Activated T-cell treated with anti-CD3 and anti-CD28 coated beads, Interleukin-2, amount 50 U/mL, for 72 hours (primary cell): ENCODE measurements around the gene PRSS53. TPM values are rescaled to one million over a fixed set of nuclear protein-coding genes. Genes with fewer than 3 reads are reported as not detected.

Source experiments
- ATAC-seq, 2 donors: fragments of 150-1000 bp; cut with Tn5 transposase; replicated peaks in 1 of 2; 2 replicates each; pipeline ENCODE4 v1.10.0; 2021; ENCODE audit warnings: moderate library complexity in 2 of 2, mild to moderate bottlenecking in 1 of 2
- DNase-seq, 2 donors: peaks; one replicate each; pipeline ENCODE4 v3.0.0; 2021 to 2022; ENCODE audit warnings: mixed read lengths in 1 of 2
- H3K27ac Mint-ChIP-seq: one replicate; pipeline ENCODE4 v1.8.0; 2022; ENCODE audit warnings: mild to moderate bottlenecking, moderate library complexity, mixed read lengths
- H3K27me3 Mint-ChIP-seq: one replicate; pipeline ENCODE4 v1.8.0; 2022; ENCODE audit warnings: low read depth, mixed read lengths
- H3K36me3 Mint-ChIP-seq, 2 donors: one replicate each; pipeline ENCODE4 v1.8.0; 2022; ENCODE audit warnings: mixed read lengths in 2 of 2, mild to moderate bottlenecking in 1 of 2; ENCODE audit not compliant: insufficient read depth in 2 of 2
- H3K4me1 Mint-ChIP-seq: one replicate; pipeline ENCODE4 v1.8.0; 2022; ENCODE audit warnings: low read depth, mixed read lengths
- H3K4me3 Mint-ChIP-seq, 2 donors: one replicate each; pipeline ENCODE4 v1.8.0; 2022; ENCODE audit warnings: mild to moderate bottlenecking in 2 of 2, mixed read lengths in 2 of 2, moderate library complexity in 2 of 2
- H3K9me3 Mint-ChIP-seq, 2 donors: one replicate each; pipeline ENCODE4 v1.8.0; 2022; ENCODE audit warnings: mixed read lengths in 2 of 2
- total RNA-seq, 2 donors: library from RNA; stranded (reverse); gene quantifications; one replicate each; pipeline ENCODE4 v1.2.3, GENCODE V29; 2022

PRSS53 gene
- total RNA-seq, 2 donors from 2014 or later = 6.2 to 7.7 TPM

DNA sequence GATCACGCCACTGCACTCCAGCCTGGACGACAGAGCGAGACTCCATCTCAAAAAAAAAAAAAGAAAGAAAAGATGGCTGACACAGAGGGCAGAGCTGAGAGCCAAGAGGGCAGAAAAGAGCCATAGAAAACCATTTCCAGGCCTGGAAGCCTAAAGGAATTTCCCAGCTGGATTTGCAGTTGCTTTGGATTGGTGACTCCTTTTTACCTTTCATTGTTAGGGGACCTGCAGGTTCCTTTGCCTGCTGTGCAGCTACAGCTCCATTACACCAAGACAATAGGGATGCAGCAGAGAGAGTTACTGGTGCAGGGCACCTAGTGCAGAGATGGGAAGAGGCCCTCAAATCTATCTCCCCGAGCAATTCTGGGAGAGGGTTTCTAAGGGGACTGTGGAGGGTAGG is 33.1 kb downstream of the PRSS53 start:
- DNase-seq (no peak), ATAC-seq (no peak)
- Mint-ChIP-seq H3K27me3 (no peaks in the 10 kb centered on the region), H3K4me1 (peaks cover 19% of the 10 kb centered on the region), H3K27ac (no peak overlapping the region), H3K36me3 (no peaks in the 10 kb centered on the region), H3K9me3 (no peaks in the 10 kb centered on the region), H3K4me3 (no peak overlapping the region)

- ATAC-seq (peak; percentile 74 to 92), DNase-seq (peak; percentile 16 to 22)
- H3K27me3 Mint-ChIP-seq = no peaks in the 10 kb centered on the region
- peaks cover 19% of the 10 kb centered on the region for H3K4me1 Mint-ChIP-seq
- no peak overlapping the region for H3K27ac Mint-ChIP-seq
- H3K36me3 Mint-ChIP-seq = no peaks in the 10 kb centered on the region
- no peaks in the 10 kb centered on the region for H3K9me3 Mint-ChIP-seq
- H3K4me3 Mint-ChIP-seq = no peak overlapping the region
Measured at GRCh38 chr16:31052114-31052513, 36.6 kb downstream of the PRSS53 start.

DNA sequence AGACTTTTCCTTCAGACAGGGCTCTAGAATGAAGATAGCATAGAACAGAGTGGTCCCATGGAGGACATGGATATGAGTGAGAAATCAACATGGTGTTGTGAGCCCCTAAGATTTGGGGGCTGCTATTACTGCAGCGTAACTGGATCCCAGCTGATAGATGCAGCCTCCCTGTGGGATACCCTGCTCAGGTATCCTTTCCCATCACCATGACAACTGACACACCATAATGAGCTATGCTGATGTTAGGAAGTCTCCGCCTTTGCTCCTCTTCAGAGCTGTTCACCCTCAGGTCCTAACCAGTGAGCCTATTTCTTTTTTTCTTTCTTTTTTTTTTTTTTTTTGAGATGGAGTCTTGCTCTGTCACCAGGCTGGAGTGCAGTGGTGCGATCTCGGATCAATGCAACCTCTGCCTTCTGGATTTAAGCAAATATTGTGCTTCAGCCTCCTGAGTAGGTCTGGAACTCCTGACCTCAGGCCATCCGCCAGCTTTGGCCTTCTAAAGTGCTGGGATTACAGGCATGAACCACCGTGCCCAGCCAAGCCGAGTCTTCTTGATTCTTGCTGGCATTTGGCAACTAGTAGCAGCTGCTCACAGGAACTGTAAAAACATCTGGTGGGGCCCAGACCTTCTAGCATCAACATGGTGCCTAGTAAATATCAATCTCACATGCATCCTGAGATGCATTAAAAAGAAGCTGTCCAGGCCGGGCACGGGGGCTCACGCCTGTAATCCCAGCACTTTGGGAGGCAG is 38.3 kb downstream of the PRSS53 start:
- H3K27ac Mint-ChIP-seq = no peak overlapping the region
- peaks cover 19% of the 10 kb centered on the region for H3K4me1 Mint-ChIP-seq
- H3K27me3 Mint-ChIP-seq = no peaks in the 10 kb centered on the region
- no peaks in the 10 kb centered on the region for H3K36me3 Mint-ChIP-seq
- H3K4me3 Mint-ChIP-seq = no peak overlapping the region
- no peak for ATAC-seq
- H3K9me3 Mint-ChIP-seq = peaks cover 0 to 2% of the 10 kb centered on the region in 2 donors
- DNase-seq = no peak

- no peaks in the 10 kb centered on the region for H3K36me3 Mint-ChIP-seq
- no peak for DNase-seq
- no peaks in the 10 kb centered on the region for H3K27me3 Mint-ChIP-seq
- H3K9me3 Mint-ChIP-seq = peaks cover 0 to 2% of the 10 kb centered on the region in 2 donors
- H3K4me3 Mint-ChIP-seq = no peak overlapping the region
- H3K4me1 Mint-ChIP-seq = no peaks in the 10 kb centered on the region
- no peak for ATAC-seq
- H3K27ac Mint-ChIP-seq = no peak overlapping the region
Measured at GRCh38 chr16:31043898-31044481, 44.8 kb downstream of the PRSS53 start.

- no peak for DNase-seq
Measured at GRCh38 chr16:31043352-31043751, 45.4 kb downstream of the PRSS53 start.

GRCh38 chr16:31042866-31043265 is 45.9 kb downstream of the PRSS53 start:
- H3K9me3 Mint-ChIP-seq = peaks cover 0 to 2% of the 10 kb centered on the region in 2 donors
- ATAC-seq = no peak
- H3K4me3 Mint-ChIP-seq = no peak overlapping the region

More at GRCh38 chr16:31043352-31043751, 45.4 kb downstream of the PRSS53 start:
- Mint-ChIP-seq H3K4me1 (no peaks in the 10 kb centered on the region), H3K4me3 (no peak overlapping the region), H3K36me3 (no peaks in the 10 kb centered on the region), H3K9me3 (peaks cover 0 to 2% of the 10 kb centered on the region in 2 donors), H3K27me3 (no peaks in the 10 kb centered on the region), H3K27ac (no peak overlapping the region)
- ATAC-seq = no peak

DNA sequence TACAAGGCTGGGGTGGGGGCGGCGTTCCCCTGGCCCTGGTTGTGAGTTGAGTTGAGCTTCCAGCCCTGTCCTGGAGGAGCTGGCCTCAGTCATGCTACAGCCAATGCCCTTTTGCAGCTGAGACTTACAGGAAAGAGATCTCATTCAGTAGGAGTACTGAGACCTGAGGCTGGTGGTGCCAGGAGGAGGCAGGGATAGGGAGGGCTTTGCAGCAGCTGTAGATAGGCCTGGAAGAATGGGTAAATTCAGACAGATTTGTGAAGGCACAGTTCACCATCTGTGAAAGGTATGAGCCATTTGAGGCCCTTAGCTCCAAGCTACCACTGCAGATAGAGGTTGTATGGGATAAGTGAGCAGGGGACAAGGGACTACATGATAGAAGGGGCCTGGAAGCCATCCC is 49.8 kb downstream of the PRSS53 start:
- DNase-seq = no peak
- Mint-ChIP-seq H3K27ac (no peak overlapping the region), H3K9me3 (no peaks in the 10 kb centered on the region), H3K4me1 (peaks cover 15% of the 10 kb centered on the region), H3K36me3 (peaks cover 0 to 9% of the 10 kb centered on the region in 2 donors), H3K27me3 (no peaks in the 10 kb centered on the region), H3K4me3 (no peak overlapping the region)
- no peak for ATAC-seq

More at GRCh38 chr16:31042866-31043265, 45.9 kb downstream of the PRSS53 start:
- Mint-ChIP-seq H3K4me1 (no peaks in the 10 kb centered on the region), H3K36me3 (no peaks in the 10 kb centered on the region), H3K27ac (no peak overlapping the region), H3K27me3 (no peaks in the 10 kb centered on the region)
- no peak for DNase-seq

- DNase-seq (no peak), ATAC-seq (no peak)
- no peaks in the 10 kb centered on the region for H3K27me3 Mint-ChIP-seq
- peaks cover 27% of the 10 kb centered on the region for H3K4me1 Mint-ChIP-seq
- H3K9me3 Mint-ChIP-seq = no peaks in the 10 kb centered on the region
- no peak overlapping the region for H3K4me3 Mint-ChIP-seq
- peaks cover 3 to 12% of the 10 kb centered on the region in 2 donors for H3K36me3 Mint-ChIP-seq
- H3K27ac Mint-ChIP-seq = no peak overlapping the region
Measured at GRCh38 chr16:31036691-31037090, 52.1 kb downstream of the PRSS53 start.

GRCh38 chr16:31033709-31034492 is 54.8 kb downstream of the PRSS53 start:
- Mint-ChIP-seq H3K4me3 (peak overlapping the region; percentile 83 to 98), H3K27ac (peak overlapping the region; percentile 53), H3K9me3 (no peaks in the 10 kb centered on the region), H3K4me1 (peaks cover 33% of the 10 kb centered on the region), H3K27me3 (no peaks in the 10 kb centered on the region), H3K36me3 (peaks cover 3 to 12% of the 10 kb centered on the region in 2 donors)
- DNase-seq (peak; percentile 89 to 90), ATAC-seq (peak; percentile 42 to 47)

Other genes with a start within 250 kb of the PRSS53 start
- gene BCL7C, start 194.9 kb downstream of the PRSS53 start, total RNA-seq = 10 to 100 TPM; 21.7 to 23.2 TPM
- gene CTF1, start 192.3 kb downstream of the PRSS53 start, total RNA-seq = under 1 TPM; 0.25 to 0.72 TPM
- gene FBXL19, start 165.4 kb downstream of the PRSS53 start, total RNA-seq = 10 to 100 TPM; 24.9 to 25.7 TPM
- 10 to 100 TPM; 13.6 to 15.6 TPM for gene ORAI3, start 139.9 kb downstream of the PRSS53 start, total RNA-seq
- gene SETD1A, start 131.2 kb downstream of the PRSS53 start, total RNA-seq = 10 to 100 TPM; 19.1 to 25.5 TPM
- 1 to 10 TPM; 2.4 to 4.7 TPM for gene HSD3B7, start 103.7 kb downstream of the PRSS53 start, total RNA-seq
- gene STX1B, start 78.3 kb downstream of the PRSS53 start, total RNA-seq = 1 to 10 TPM; 2.2 to 6.1 TPM
- gene STX4, start 55.4 kb downstream of the PRSS53 start, total RNA-seq = 10 to 100 TPM; 51.8 to 54.7 TPM
- gene ZNF668, start 14.7 kb downstream of the PRSS53 start, total RNA-seq = 1 to 10 TPM; 6.9 to 7.8 TPM
- gene ZNF646, start 14.5 kb downstream of the PRSS53 start, total RNA-seq = 10 to 100 TPM; 23.0 to 24.1 TPM
- 10 to 100 TPM; 52.2 to 55.6 TPM for gene VKORC1, start 5.9 kb upstream of the PRSS53 start, total RNA-seq
- 10 to 100 TPM; 21.6 to 24.5 TPM for gene BCKDK, start 19.4 kb upstream of the PRSS53 start, total RNA-seq
- gene KAT8, start 28.7 kb upstream of the PRSS53 start, total RNA-seq = 10 to 100 TPM; 50.8 to 55.5 TPM
- gene PRSS8, start 46.8 kb upstream of the PRSS53 start, total RNA-seq = not detected
- under 1 TPM; 0.19 TPM for gene PRSS36, start 61.1 kb upstream of the PRSS53 start, total RNA-seq
- gene FUS, start 91.2 kb upstream of the PRSS53 start, total RNA-seq = 100 to 1,000 TPM; 411 to 528 TPM
- gene PYCARD, start 113.8 kb upstream of the PRSS53 start, total RNA-seq = 10 to 100 TPM in 1 of 2 donors, 1 to 10 TPM in 1; 7.4 to 13.6 TPM
- gene TRIM72, start 125.2 kb upstream of the PRSS53 start, total RNA-seq = under 1 TPM in 1 of 2 donors, not detected in 1; 0.05 TPM
- not detected for gene PYDC1, start 128.2 kb upstream of the PRSS53 start, total RNA-seq
- gene ITGAM, start 171.0 kb upstream of the PRSS53 start, total RNA-seq = 1 to 10 TPM; 1.8 to 3.7 TPM